H1 (cell line): ENCODE results near the gene UGGT2. TPM values are rescaled to one million over a fixed set of nuclear protein-coding genes. Genes with fewer than 3 reads are reported as not detected.

Experiments
- CTCF ChIA-PET: fragments of 300-600 bp; sonication (Branson Sonifier 250); formaldehyde crosslinking; loops from one replicate; lab custom pipeline; 2021; ENCODE audit not compliant: partially characterized antibody; lab: Charles Lee
- POLR2A ChIA-PET: fragments of 300-600 bp; sonication (Branson Sonifier 250); formaldehyde crosslinking; loops from one replicate; lab custom pipeline; 2021; ENCODE audit warnings: inconsistent platforms; ENCODE audit not compliant: partially characterized antibody; lab: Charles Lee
- DNase-seq, 2 experiments: peaks; one replicate each; pipeline versions ENCODE4 v3.0.0 to v3.0.0-alpha.2; 2010 to 2022; ENCODE audit warnings: low spot score in 2 of 2, low read depth in 1 of 2, mixed read lengths in 1 of 2
- FAIRE-seq: peaks from 2 replicates; lab custom pipeline; 2011; peaks lifted over from hg19 to GRCh38; lab: Jason Lieb, UNC
- H2AFZ ChIP-seq: 2 replicates; pipeline ENCODE4 v1.8.1; 2012; ENCODE audit warnings: low read length, inconsistent platforms
- H2AK5ac ChIP-seq: 2 replicates; pipeline ENCODE4 v1.6.1; 2013; ENCODE audit warnings: low read depth, low read length
- H2BK120ac ChIP-seq: replicated peaks from 2 replicates; pipeline ENCODE3; 2013; ENCODE audit warnings: low read depth, low read length, inconsistent platforms
- H2BK12ac ChIP-seq: 2 replicates; pipeline ENCODE4 v1.6.1; 2013; ENCODE audit warnings: low read depth, low read length
- H2BK15ac ChIP-seq: 2 replicates; pipeline ENCODE4 v1.6.1; 2013; ENCODE audit warnings: low read length
- H2BK20ac ChIP-seq: 2 replicates; pipeline ENCODE4 v1.6.1; 2013; ENCODE audit warnings: low read length
- H2BK5ac ChIP-seq: 2 replicates; pipeline ENCODE4 v1.6.1; 2013; ENCODE audit warnings: low read depth, low read length
- H3K14ac ChIP-seq: 2 replicates; pipeline ENCODE4 v1.6.1; 2013; ENCODE audit warnings: inconsistent platforms; ENCODE audit not compliant: insufficient read length
- H3K18ac ChIP-seq: 2 replicates; pipeline ENCODE4 v1.6.1; 2013; ENCODE audit warnings: low read length; ENCODE audit errors: extremely low read depth
- H3K23ac ChIP-seq: 2 replicates; pipeline ENCODE4 v1.6.1; 2013; ENCODE audit warnings: inconsistent platforms; ENCODE audit not compliant: insufficient read length
- H3K23me2 ChIP-seq: 2 replicates; pipeline ENCODE4 v1.6.1; 2013; ENCODE audit warnings: low read depth, low read length
- H3K27ac ChIP-seq: 2 replicates; pipeline ENCODE4 v1.6.1; 2011; ENCODE audit warnings: low read depth, low read length, inconsistent platforms
- H3K27me3 ChIP-seq, 4 experiments: replicated peaks in 1 of 4; 1 replicate in 1 of 4; 2 replicates in 3 of 4; pipeline versions ENCODE4 v1.6.1 to v1.8.1; 2011 to 2013; ENCODE audit warnings: low read length in 3 of 4, mild to moderate bottlenecking in 3 of 4, inconsistent platforms in 2 of 4, mixed read lengths in 2 of 4, moderate library complexity in 1 of 4; ENCODE audit not compliant: control insufficient read depth in 3 of 4, insufficient read depth in 3 of 4; ENCODE audit errors: extremely low read depth in 1 of 4
- H3K36me3 ChIP-seq, 4 experiments: 2 replicates each; pipeline versions ENCODE4 v1.6.1 to v1.8.1; 2011 to 2013; ENCODE audit warnings: mild to moderate bottlenecking in 4 of 4, low read length in 3 of 4, moderate library complexity in 2 of 4, control low read depth in 1 of 4, inconsistent platforms in 1 of 4; ENCODE audit not compliant: insufficient read depth in 4 of 4, control insufficient read depth in 2 of 4
- H3K4ac ChIP-seq: replicated peaks from 2 replicates; pipeline ENCODE3; 2013; ENCODE audit warnings: low read length, low read depth, mixed read lengths, inconsistent platforms; ENCODE audit not compliant: insufficient read length
- H3K4me1 ChIP-seq, 4 experiments: replicated peaks in 1 of 4; 1 replicate in 1 of 4; 2 replicates in 3 of 4; pipeline versions ENCODE4 v1.6.1 to v1.8.1; 2011 to 2013; ENCODE audit warnings: low read length in 3 of 4, inconsistent platforms in 2 of 4, mixed read lengths in 1 of 4; ENCODE audit not compliant: insufficient read depth in 4 of 4, control insufficient read depth in 3 of 4
- H3K4me2 ChIP-seq, 2 experiments: 2 replicates each; pipeline versions ENCODE4 v1.6.1 to v1.8.1; 2011 to 2013; ENCODE audit warnings: low read depth in 2 of 2, low read length in 2 of 2, control low read depth in 1 of 2, inconsistent platforms in 1 of 2, mild to moderate bottlenecking in 1 of 2; ENCODE audit not compliant: insufficient read depth in 1 of 2
- H3K4me3 ChIP-seq, 4 experiments: fragments of 200-600, 300-600 bp in 1 of 4; sonication (generic), shearing (Covaris generic), sonication (Bioruptor Twin) in 1 of 4; 2 replicates each; pipeline versions ENCODE4 v1.5.1 to v1.8.1; 2011 to 2016; ENCODE audit warnings: low read length in 4 of 4, low read depth in 3 of 4, control low read depth in 2 of 4, inconsistent platforms in 2 of 4, mild to moderate bottlenecking in 2 of 4, mixed read lengths in 1 of 4, moderate library complexity in 1 of 4; ENCODE audit not compliant: insufficient read depth in 2 of 4; ENCODE audit errors: extremely low read depth in 1 of 4
- H3K56ac ChIP-seq: replicated peaks from 2 replicates; pipeline ENCODE3; 2013; ENCODE audit warnings: low read depth, mild to moderate bottlenecking, mixed read lengths, low read length, inconsistent platforms; ENCODE audit not compliant: insufficient read length
- H3K79me1 ChIP-seq: 2 replicates; pipeline ENCODE4 v1.6.1; 2013; ENCODE audit warnings: low read depth, low read length, control low read depth
- H3K79me2 ChIP-seq, 2 experiments: 2 replicates each; pipeline versions ENCODE4 v1.6.1 to v1.8.1; 2012 to 2013; ENCODE audit warnings: low read length in 2 of 2, mild to moderate bottlenecking in 2 of 2, inconsistent platforms in 1 of 2; ENCODE audit not compliant: insufficient read depth in 2 of 2, control insufficient read depth in 1 of 2
- H3K9ac ChIP-seq, 4 experiments: replicated peaks in 1 of 4; 1 replicate in 1 of 4; 2 replicates in 3 of 4; pipeline versions ENCODE4 v1.6.1 to v1.8.1; 2011 to 2013; ENCODE audit warnings: low read depth in 3 of 4, low read length in 3 of 4, control low read depth in 2 of 4, mild to moderate bottlenecking in 2 of 4, moderate library complexity in 2 of 4, inconsistent platforms in 1 of 4; ENCODE audit errors: extremely low read depth in 1 of 4
- H3K9me3 ChIP-seq, 2 experiments: 2 replicates each; pipeline versions ENCODE4 v1.6.1 to v1.8.1; 2012 to 2013; ENCODE audit warnings: mild to moderate bottlenecking in 2 of 2, moderate library complexity in 2 of 2, control low read depth in 1 of 2, inconsistent platforms in 1 of 2, low read depth in 1 of 2, low read length in 1 of 2, mixed read lengths in 1 of 2; ENCODE audit not compliant: insufficient read depth in 2 of 2
- H4K20me1 ChIP-seq, 2 experiments: replicated peaks in 1 of 2; 2 replicates each; pipeline versions ENCODE3 to v1.8.1; 2011 to 2013; ENCODE audit warnings: inconsistent platforms in 2 of 2, low read length in 2 of 2, mild to moderate bottlenecking in 1 of 2; ENCODE audit not compliant: insufficient read depth in 2 of 2, control insufficient read depth in 1 of 2
- H4K5ac ChIP-seq: 2 replicates; pipeline ENCODE4 v1.6.1; 2013; ENCODE audit warnings: low read length, low read depth, mixed read lengths, inconsistent platforms; ENCODE audit not compliant: insufficient read length
- H4K8ac ChIP-seq: 2 replicates; pipeline ENCODE4 v1.8.0; 2013; ENCODE audit warnings: mild to moderate bottlenecking, moderate library complexity, low read length, inconsistent platforms; ENCODE audit not compliant: insufficient read depth; ENCODE audit errors: extremely low read depth
- H4K91ac ChIP-seq: replicated peaks from 2 replicates; pipeline ENCODE3; 2013; ENCODE audit warnings: low read length, mixed read lengths, inconsistent platforms; ENCODE audit not compliant: insufficient read length
- ATF3 ChIP-seq: IDR thresholded peaks from 2 replicates; pipeline ENCODE4 v1.6.1; 2011; ENCODE audit warnings: low read depth, mild to moderate bottlenecking, low read length; ENCODE audit not compliant: insufficient read depth
- CBX5 ChIP-seq: fragments of 300-800, 300-1000 bp; sonication (generic); IDR thresholded peaks from 2 replicates; pipeline ENCODE4 v1.7.1; 2016; ENCODE audit warnings: antibody characterized with exemption, low read length, low read depth
- E2F6 ChIP-seq: IDR thresholded peaks from 2 replicates; pipeline ENCODE4 v1.6.1; 2012; ENCODE audit warnings: inconsistent platforms
- EP300 ChIP-seq, 2 experiments: IDR thresholded peaks; 1 replicate in 1 of 2; 2 replicates in 1 of 2; pipeline ENCODE4 v1.6.1; 2011 to 2012; ENCODE audit warnings: low read depth in 2 of 2, low read length in 2 of 2, mild to moderate bottlenecking in 2 of 2, borderline replicate concordance in 1 of 2, inconsistent platforms in 1 of 2, moderate library complexity in 1 of 2
- EZH2 ChIP-seq: fragments of 200-600 bp; sonication (generic); IDR thresholded peaks from 2 replicates; pipeline ENCODE4 v1.7.1; 2012; ENCODE audit warnings: low read depth, mild to moderate bottlenecking, moderate library complexity, low read length, inconsistent platforms; ENCODE audit not compliant: severe bottlenecking
- NRF1 ChIP-seq: IDR thresholded peaks from 2 replicates; pipeline ENCODE4 v1.6.1; 2011; ENCODE audit warnings: mild to moderate bottlenecking, low read depth, low read length, improper control_type of control experiment
- RBBP5 ChIP-seq: IDR thresholded peaks from 2 replicates; pipeline ENCODE4 v1.7.1; 2012; ENCODE audit warnings: low read depth, mild to moderate bottlenecking, inconsistent platforms, low read length, moderate library complexity, borderline replicate concordance
- SIN3A ChIP-seq, 2 experiments: IDR thresholded peaks in 1 of 2; conservative IDR thresholded peaks in 1 of 2; 2 replicates each; pipeline ENCODE4 v1.6.1; 2011 to 2012; ENCODE audit warnings: low read length in 2 of 2, improper control_type of control experiment in 1 of 2, low read depth in 1 of 2, mild to moderate bottlenecking in 1 of 2
- SP1 ChIP-seq: IDR thresholded peaks from 2 replicates; pipeline ENCODE4 v1.6.1; 2011; ENCODE audit warnings: low read depth, low read length
- SP4 ChIP-seq: IDR thresholded peaks from 2 replicates; pipeline ENCODE4 v1.6.1; 2012; ENCODE audit warnings: low read length, inconsistent platforms
- SUZ12 ChIP-seq: fragments of 200-600 bp; sonication (generic); IDR thresholded peaks from 2 replicates; pipeline ENCODE4 v1.6.1; 2012; ENCODE audit warnings: mild to moderate bottlenecking, inconsistent platforms, low read length, moderate library complexity, mixed read lengths
- TAF7 ChIP-seq: optimal IDR thresholded peaks from 2 replicates; pipeline ENCODE3; 2011; ENCODE audit warnings: low read depth, mild to moderate bottlenecking, inconsistent platforms, low read length, moderate library complexity, borderline replicate concordance
- WGBS, 2 experiments: shearing (Covaris generic) in 1 of 2; methylation state at CpG; one replicate each; pipeline versions ENCODE4 v1.1.6 to v1.1.7; 2013 to 2015; ENCODE audit warnings: low lambda C conversion rate in 2 of 2, mixed read lengths in 2 of 2, inconsistent platforms in 1 of 2, low coverage in 1 of 2, missing lambda C conversion rate in 1 of 2; ENCODE audit not compliant: insufficient replicate concordance in 2 of 2, insufficient coverage in 1 of 2, insufficient read length in 1 of 2; ENCODE audit errors: extremely low coverage in 1 of 2, missing lambda C conversion rate in 1 of 2; 5-methylcytosine and 5-hydroxymethylcytosine counted together
- polyA plus RNA-seq, 7 experiments: library from polyadenylated mRNA; depleted of rRNA in 3 of 7; stranded (reverse) in 5 of 7; unstranded in 2 of 7; fragments of >200 nt in 5 of 7; fragments of 200-250 nt in 2 of 7; gene quantifications; 1 replicate in 5 of 7; 2 replicates in 1 of 7; 4 replicates in 1 of 7; pipeline versions ENCODE4 v1.2.1 to v1.2.3, GENCODE V29; 2011 to 2013; ENCODE audit warnings: missing spikeins in 2 of 7, mixed read lengths in 2 of 7
- total RNA-seq: library from RNA; stranded (reverse); fragmentation: NEBNext Ultra II Directional; extraction: Animal tissue kit (Norgen Biotek cat#: 25700); gene quantifications from 2 replicates; pipeline ENCODE4 v1.2.1, GENCODE V29; 2021

UGGT2 gene
- total and polyA plus RNA-seq, 2 of the 8 experiments (the other 6 are each of a cell fraction or from before 2014, with no cell fraction given), result 5.9 to 25.1 TPM

- H3K4me3 ChIP-seq, result no peak overlapping the region
- no peak overlapping the region for H3K4ac ChIP-seq
- no peak overlapping the region for H4K91ac ChIP-seq
- peaks cover 14 to 29% of the 10 kb centered on the region in 2 experiments; a peak in 3 of 4 replicates for H3K9me3 ChIP-seq
- no peak overlapping the region for H2BK15ac ChIP-seq
- no peak for FAIRE-seq
- H3K9ac ChIP-seq, result no peak overlapping the region
- H3K18ac ChIP-seq, result no peak overlapping the region
- no peak overlapping the region for H3K23ac ChIP-seq
- no peak overlapping the region for H4K8ac ChIP-seq
- H4K5ac ChIP-seq, result no peak overlapping the region
- H3K4me2 ChIP-seq, result no peak overlapping the region
- CTCF ChIA-PET, result no interaction called here
- H3K79me2 ChIP-seq, result no peaks in the 10 kb centered on the region
- H2BK5ac ChIP-seq, result no peak overlapping the region
- no peak for TF ChIP-seq SP4
- TF ChIP-seq SP1, result no peak
- no peak for TF ChIP-seq TAF7
- TF ChIP-seq NRF1, result no peak
- TF ChIP-seq EP300 (IDR thresholded peaks at IDR 0.05; ENCODE audit: borderline replicate concordance in 1 of 2, low read depth in 2 of 2, low read length in 2 of 2), result no peak
- no peak for TF ChIP-seq SIN3A (conservative IDR thresholded peaks at IDR 0.05 in 1 of 2, IDR thresholded peaks at IDR 0.05 in 1 of 2; ENCODE audit: low read depth in 1 of 2, low read length in 2 of 2)
- TF ChIP-seq SUZ12, result no peak
- TF ChIP-seq E2F6, result no peak
- no peak for TF ChIP-seq ATF3
- no peak for TF ChIP-seq RBBP5
- TF ChIP-seq CBX5, result no peak
- TF ChIP-seq EZH2, result no peak
- H3K56ac ChIP-seq, result no peak overlapping the region
- POLR2A ChIA-PET, result no interaction called here
- no peak overlapping the region for H2BK20ac ChIP-seq
- H2BK120ac ChIP-seq, result no peak overlapping the region
- DNase-seq, result no peak
- H3K79me1 ChIP-seq, result no peaks in the 10 kb centered on the region
- no peaks in the 10 kb centered on the region for H3K27me3 ChIP-seq
- no peak overlapping the region for H2AK5ac ChIP-seq
- no peaks in the 10 kb centered on the region for H3K4me1 ChIP-seq
- no peak overlapping the region for H3K27ac ChIP-seq
- H2BK12ac ChIP-seq, result no peak overlapping the region
- H3K23me2 ChIP-seq, result no peaks in the 10 kb centered on the region
- 89% methylated on average over 3 of the region's 3 CpGs; no CpG with 5 or more reads in 1 of the 2 experiments for WGBS, 2 experiments
- H2AFZ ChIP-seq, result no peak overlapping the region
- H4K20me1 ChIP-seq, result no peaks in the 10 kb centered on the region
- H3K14ac ChIP-seq, result no peak overlapping the region
- peaks cover 0 to 29% (median 6%) of the 10 kb centered on the region in 4 experiments; a peak in 4 of 8 replicates for H3K36me3 ChIP-seq
Observed at GRCh38 chr13:95926231-95926630, 127.0 kb downstream of the UGGT2 start.
